HG02588 (cell line): ENCODE results near the gene TFR2.

Experiments used
- ATAC-seq: cut with Tn5 transposase; IDR thresholded peaks from one replicate; pipeline ENCODE4 v1.9.1; 2021; ENCODE audit warnings: mild to moderate bottlenecking, moderate library complexity; ENCODE audit not compliant: unreplicated experiment

Gene TFR2

DNA sequence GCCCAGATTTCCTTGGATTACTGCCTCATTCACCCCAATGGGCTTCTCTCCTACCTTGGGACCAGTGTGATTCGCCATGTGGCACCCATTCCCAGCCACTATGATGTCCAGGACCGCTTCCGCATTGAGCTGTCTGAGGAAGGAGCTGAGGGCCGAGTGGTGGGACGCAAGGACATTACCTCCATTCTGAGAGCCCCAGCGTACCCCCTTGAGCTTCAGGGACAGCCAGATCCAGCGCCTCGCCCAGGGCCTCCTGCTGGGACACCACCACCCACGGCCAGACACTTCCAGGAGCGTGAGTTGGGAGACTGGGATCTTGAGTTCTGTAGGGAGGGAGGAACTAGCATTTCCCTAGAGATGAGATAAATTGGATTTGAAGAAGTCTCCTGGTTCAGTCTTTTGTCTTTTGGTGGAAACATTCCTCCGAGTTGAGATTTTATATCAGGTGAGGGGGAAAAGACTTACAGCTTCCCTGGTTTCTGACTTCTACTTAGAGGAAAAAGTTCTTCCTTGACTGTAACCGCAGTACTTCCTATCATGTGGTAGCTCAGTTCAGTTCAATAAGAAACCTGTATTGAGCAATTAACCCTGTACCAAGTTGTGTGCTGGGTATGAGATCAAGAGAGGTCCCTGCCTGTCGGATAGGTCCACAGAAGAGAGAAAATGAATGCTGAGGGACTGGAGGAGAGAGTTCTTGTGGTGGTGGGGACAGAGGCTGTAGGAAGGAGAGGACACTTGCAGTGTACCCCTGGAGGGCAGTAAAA is 27.8 kb downstream of the TFR2 start:
- no peak for ATAC-seq

DNA sequence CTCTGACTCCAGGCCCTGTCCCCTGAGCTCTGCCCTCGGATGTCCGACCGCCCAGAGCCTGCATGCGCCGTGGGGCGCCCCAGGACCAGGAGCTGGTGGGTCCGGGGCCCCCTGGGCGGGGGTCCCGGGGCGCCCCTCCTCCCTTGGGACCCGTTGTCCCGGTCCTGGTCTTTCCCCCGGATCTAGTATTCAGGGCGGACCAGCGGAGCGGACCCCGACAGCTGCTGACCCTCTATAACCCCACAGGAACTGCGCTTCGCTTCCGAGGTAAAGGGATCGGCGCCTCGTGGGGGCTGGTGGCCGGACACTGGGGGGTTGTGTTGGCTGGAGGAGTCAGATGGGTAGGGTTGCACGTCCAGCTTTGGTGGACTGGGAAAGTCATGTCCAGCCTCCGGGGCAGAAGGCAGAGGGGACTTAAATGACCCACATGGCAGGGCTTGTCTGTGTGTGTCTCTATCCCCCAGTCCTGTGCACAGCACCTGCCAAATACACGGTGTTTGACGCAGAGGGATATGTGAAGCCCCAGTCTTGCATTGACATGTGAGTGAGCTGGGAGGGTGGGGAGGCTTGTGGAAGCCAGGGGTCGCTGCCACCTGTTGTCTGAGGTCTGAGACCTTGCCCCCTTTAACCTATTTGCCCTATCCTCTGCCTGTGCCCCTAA is 28.5 kb downstream of the TFR2 start:
- no peak for ATAC-seq

DNA sequence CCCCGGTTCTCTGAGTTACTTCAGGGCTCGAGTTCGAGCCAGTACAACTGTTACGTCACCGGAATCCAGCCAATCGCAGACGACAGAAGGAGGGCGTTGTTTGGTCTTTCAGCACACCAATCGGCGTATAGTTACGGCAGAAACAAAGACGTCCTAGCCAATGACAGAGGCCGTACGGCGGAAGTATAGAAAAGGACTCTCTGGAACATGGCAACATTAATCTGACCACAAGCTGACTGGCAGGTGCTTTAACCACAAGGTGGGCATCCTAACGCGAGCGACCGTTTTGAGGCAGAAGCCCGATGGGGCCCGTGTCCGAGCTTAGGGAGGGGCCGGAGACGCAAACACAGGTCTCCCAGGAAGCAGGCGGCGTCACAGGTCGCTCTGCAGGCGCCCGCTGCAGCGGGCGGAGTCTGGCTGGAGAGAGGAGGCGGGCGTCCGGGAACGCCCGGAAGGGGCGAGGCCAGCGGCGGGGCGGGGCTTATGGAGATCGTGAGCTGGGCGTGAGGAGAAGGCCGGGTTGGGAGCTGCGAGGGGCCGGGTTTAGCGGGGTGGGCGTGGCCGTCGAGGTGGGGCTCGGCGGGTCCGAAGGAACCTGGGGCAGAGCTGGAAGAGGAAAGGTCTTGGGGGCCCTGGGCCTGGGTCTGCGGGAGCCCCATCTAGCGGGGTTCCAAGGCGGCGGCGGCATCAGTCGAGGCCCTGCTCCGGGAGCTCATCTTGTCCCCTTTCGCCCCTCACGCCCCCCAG is 29.2 kb downstream of the TFR2 start, which contains the start of gene MOSPD3:
TSS of gene MOSPD3 (plus strand) at position 558 of the 747 bp plus-strand sequence. CDS start 252 bp downstream, outside the sequence.
- peak; percentile 87 for ATAC-seq

DNA sequence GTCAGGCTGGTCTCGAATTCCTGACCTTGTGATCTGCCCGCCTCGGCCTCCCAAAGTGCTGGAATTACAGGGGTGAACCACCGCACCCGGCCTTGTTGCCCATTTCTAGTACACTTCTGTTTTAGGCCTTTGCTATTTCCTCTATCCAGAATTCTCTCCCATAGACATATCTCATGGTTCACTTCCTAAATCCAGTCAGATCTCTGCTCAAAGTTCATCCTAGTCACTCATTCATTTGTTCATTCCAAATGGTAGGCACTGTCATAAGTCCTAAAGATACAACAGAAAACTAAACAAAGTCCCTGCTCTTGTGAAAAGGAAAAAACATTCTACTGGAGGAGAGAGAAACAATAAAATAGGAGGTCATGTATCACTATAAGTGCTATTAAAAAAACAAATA is 31.4 kb downstream of the TFR2 start:
- ATAC-seq = no peak

DNA sequence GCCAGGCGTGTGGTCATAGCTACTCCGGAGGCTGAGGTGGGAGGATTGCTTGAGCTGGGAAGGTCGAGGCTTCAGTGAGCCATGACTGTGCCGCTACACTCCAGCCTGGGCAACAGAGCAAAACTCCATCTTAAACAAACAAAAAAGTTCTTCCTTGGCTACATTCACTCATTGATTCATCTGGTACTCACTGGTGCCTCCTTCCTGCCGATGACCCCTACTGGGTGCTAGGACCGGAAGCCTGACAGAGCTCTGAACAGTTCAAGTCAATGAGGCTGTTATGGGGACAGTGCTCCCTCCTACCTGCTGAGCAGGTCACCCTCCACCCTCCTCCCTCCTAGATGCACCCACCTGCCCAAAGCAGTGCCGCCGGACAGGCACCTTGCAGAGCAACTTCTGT is 34.2 kb downstream of the TFR2 start:
- ATAC-seq = no peak

DNA sequence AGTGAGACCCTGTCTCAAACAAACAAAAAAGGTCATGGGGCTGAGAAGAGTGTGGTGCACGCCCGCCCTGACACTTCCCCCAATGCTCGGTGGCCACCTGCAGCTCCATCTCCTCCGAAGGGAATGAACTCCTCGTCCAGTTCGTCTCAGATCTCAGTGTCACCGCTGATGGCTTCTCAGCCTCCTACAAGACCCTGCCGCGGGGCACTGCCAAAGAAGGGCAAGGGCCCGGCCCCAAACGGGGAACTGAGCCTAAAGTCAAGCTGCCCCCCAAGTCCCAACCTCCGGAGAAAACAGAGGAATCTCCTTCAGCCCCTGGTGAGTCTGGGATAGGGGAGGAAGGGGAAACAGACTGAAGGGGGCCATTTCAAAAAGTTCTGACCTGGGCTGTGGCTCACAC is 35.0 kb downstream of the TFR2 start:
- no peak for ATAC-seq

DNA sequence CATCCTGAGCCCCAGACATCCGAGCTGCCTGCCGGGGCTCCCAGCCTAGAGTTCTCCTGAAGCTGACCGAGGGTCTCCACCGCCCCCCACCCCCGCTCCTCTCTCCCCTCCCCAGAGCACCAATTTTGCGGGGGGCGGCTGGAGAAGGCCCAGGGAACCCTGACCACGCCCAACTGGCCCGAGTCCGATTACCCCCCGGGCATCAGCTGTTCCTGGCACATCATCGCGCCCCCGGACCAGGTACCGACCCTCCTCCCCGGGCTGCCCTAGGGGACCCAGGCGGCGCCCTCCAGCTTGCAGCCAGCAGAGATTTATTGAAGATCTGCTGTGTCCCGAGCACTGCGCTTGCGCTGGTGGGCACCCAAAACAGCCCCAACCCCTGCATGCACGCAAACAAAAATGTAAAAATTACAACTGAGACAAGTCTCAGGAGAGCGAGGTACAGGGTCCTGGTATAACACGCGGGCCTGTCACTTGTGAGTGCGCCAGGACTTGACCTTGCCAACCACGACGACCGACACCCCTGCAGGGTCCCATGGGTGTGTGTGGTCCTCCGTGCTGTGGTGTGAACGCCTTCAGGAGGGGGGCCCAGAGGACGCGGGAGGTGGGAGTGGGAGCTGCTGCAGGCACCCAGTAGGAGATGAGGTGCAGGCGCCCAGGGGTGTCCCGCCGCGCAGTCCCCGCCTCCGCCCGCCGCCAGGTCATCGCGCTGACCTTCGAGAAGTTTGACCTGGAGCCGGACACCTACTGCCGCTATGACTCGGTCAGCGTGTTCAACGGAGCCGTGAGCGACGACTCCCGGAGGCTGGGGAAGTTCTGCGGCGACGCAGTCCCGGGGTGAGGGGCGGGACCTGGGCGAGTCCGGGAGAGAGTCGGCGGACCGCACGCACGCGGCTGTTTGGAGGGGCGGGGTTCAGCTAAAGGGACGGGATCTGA is 36.1 kb downstream of the TFR2 start:
- ATAC-seq = no peak

DNA sequence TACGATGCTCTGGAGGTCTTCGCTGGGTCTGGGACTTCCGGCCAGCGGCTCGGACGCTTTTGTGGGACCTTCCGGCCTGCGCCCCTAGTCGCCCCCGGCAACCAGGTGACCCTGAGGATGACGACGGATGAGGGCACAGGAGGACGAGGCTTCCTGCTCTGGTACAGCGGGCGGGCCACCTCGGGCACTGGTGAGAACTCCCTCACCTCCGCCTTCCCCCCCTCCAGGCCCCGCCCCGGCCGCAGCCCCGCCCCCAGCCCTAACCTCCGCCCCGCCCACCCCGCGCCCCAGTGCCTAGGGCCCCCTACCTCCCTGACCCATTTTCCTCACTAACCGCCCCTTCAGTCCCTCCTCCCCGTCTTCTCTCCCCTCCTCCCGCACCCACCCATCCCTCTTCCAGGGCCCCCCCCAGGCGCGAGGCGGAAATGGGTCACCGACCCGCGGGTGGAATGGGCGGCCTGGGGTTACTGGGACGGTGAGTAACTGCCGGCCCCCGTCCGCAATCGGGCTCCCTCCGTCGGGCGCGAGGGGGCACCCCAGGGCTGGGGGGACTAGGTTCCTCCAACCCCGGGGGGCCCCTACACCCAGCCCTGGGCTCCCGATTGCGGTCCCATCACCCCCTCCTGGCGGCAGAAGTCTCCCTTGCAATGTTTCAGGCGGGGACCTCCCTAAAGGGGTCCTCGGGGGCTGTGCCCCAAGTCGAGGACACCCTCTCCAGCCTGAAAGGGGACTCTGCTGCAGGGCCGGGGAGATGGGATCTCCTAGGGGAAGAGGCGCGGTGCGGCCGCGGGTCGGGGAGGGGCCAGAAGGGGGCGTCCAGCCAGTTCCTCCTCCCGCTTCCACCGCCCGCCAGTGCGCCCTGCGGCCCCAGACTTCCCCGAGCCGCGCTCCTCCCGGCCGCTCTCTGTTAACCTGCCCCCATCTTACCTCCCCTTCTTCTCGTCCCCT is 37.0 kb downstream of the TFR2 start:
- peak; percentile 45 for ATAC-seq

DNA sequence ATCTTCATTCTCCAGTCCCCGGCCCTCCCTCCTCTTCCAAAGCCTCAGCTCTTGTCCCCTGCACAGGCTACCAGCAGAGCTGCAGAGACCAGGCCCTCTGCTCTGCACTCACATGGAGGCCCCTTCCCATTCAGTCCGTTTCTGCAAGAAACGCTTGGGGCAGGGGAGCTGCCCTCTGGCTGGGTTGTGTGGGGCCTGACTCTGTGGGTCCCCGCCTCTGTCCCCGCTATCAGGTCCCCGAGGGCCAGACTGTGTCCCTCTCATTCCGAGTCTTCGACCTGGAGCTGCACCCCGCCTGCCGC is 37.7 kb downstream of the TFR2 start:
- ATAC-seq = no peak

DNA sequence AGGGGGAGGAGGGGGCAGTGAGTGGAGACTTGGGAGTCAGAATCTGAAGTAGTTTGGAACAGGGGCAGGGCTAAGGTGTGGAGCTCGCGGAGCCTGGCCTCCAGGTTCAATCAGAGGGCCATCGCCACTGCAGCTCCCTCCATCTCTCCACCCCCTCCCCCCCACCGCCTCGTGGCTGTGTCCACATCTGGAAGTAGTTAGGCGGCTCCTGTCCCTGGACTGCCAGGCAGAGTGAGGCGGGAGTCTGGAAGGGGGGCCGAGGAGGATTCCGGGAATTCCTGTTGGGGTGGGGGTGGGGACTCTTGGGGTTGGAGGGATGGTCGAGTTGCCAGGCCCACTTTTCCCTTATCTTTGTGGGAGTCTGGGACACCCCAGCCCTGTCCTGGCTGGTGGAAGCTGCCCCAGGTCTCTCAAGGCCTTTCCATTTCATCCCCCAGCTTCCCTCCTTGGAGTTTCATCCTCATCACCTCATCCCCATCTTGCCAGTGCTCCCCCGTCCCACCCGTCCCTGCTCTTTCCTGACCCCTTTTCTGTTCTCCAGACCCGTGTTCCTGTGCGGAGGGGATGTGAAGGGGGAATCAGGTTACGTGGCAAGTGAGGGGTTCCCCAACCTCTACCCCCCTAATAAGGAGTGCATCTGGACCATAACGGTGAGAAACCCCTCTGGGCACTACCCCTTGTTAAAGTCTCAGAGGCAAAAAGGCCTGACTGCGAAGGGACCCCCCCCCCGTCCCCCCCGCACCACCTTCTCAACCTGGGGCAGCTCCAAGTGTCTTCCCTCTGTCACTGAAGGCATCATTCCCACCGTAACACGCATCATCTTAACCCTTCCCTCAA is 38.2 kb downstream of the TFR2 start:
- no peak for ATAC-seq

DNA sequence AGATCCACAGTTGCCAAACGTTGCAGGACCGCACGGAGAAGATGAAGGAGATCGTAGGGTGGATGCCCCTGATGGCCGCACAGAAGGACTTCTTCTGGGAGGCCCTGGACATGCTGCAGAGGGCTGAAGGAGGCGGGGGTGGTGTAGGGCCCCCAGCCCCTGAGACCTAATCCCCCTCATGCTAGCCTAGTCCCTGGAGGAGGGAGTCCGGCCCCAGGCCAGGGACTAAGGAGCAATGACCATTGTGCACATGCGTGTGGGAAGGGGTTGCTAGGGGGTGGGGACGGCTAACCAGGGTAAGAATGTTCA is 40.7 kb downstream of the TFR2 start:
- ATAC-seq = no peak

DNA sequence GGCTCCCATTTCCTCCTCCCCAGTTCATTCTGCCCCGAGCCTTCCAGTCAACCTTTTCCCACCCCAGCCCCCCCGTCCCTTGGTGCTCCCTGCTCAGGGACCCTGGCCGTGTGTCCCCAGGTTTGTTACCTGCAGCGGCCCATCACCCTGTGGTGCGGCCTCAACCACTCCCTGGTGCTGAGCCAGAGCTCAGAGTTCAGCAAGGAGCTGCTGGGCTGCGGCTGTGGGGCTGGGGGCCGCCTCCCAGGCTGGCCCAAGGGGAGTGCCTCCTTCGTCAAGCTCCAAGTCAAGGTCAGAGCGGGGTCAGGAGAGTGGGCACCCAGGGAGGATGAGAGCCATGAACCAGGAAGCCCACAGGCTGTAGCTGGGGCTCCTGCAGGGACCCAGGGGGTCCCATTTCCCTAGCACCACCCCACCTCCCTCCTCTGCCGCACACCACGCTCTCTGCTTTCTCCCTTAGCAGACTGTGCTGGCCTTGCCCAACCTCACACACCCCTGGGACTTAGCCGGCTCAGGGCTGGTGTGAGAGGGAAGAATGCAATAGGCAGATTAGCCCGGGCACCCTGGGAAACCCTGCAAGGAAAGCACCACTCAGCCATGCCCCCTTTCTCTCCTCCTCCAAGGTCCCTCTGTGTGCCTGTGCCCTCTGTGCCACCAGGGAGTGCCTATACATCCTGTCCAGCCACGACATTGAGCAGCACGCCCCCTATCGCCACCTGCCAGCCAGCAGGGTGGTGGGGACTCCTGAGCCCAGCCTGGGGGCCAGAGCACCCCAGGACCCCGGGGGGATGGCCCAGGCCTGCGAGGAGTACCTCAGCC is 41.2 kb downstream of the TFR2 start:
- ATAC-seq = no peak

DNA sequence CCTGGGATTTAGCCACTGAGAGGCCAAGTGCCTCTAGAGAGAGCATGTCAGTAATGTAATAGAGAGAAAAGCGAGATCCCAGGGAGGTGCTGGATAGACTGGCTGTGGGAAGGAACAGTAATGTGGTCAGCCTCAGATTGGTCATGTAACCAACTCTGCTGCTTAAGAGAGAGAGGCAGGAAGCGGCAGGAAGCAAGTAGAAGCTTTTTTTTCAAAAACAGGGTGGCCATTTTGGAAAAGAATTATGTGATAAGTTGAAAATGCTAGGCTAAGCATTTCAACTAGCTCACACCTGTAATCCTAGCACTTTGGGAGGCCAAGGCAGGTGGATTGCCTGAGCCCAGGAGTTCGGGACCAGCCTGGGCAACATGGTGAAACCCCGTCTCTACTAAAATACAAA is 42.9 kb downstream of the TFR2 start:
- ATAC-seq = no peak

DNA sequence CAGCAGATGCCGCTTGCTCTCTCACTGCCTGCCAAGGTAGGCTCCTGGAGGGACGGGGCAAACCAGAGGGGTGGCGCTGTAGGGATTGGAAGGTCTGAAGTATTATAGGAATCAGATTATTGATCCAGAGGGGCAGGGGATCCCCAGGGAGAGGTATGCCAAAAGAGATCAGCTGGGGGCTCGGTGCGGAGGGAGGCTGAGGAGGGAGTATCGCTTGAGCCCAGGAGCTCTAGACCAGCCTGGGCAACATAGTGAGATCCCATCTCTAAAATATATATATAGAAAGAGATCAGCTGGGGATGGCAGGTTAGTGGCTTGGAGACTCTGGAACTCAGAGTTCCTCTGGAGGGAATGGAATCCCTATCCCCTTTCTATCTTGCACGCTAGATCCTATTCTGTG is 46.2 kb downstream of the TFR2 start:
- no peak for ATAC-seq

DNA sequence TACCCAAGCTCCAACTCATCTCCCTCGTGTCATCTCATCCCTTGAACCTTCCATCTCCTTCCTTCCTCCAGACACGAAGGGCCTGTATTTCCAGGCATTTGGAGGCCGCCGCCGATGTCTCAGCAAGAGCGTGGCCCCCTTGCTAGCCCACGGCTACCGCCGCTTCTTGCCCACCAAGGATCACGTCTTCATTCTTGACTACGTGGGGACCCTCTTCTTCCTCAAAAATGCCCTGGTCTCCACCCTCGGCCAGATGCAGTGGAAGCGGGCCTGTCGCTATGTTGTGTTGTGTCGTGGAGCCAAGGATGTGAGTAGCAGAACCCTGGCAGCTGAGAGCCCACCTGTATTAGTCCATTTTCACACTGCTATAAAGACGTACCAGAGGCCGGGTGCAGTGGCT is 49.8 kb downstream of the TFR2 start:
- no peak for ATAC-seq

DNA sequence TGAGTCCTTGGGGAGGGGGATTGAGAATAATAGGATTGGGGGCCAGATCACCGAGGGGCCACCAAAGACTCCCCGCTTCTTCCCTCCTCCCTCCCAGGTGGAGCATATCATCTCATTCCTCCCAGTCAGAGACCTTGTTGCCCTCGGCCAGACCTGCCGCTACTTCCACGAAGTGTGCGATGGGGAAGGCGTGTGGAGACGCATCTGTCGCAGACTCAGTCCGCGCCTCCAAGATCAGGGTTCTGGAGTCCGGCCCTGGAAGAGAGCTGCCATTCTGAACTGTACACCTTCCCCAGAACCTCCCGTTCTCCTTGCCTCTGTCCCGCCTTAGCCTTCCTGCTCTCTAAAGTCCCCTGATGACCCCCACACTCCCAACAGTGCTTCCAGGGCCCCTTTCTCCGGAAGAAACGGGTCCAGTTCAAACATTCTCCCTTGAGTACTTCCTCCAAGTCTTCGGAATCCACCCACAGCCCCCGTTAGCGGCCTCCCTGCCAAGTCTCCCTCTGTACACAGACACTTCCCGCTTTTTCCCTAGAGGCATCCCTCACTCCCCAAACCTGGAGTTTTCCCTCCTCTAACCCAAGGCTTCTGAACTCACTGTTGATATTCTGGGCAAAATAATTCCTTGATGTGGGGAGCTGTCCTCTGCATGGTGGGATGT is 51.1 kb downstream of the TFR2 start:
- ATAC-seq = no peak

DNA sequence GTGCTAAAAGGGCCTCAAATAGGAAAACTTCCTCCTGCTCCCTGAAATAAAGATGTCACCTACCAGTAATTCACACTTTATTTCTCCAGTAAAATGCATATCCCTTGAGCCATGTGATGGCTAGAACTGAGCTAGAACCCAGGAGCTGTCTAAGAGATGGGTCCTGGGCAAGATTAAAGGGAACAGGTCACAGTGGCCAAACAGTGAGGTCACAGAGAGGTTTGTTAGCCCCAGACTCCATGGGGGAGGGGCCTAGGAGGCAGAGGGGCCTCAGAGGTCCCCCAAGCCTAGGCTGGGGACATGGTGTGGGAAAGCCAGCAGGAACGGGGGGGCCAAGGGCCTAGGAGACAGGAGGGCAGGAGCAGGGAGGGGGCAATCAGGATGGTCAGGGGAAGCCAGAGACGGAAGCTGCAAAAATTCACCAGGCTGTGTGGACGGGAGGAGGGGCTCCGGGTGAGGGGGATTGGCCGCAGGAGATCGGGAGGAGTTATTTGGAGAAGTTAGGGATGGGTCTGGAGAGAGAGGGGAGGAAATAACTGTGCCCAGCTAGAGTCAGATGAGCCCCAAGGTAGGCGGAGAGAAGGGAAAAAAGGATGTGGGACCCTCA is 51.9 kb downstream of the TFR2 start:
- no peak for ATAC-seq
